NCI-H526 (cell line): Measurements from ENCODE around the gene ACE.

Experiments used
- DNase-seq, 2 experiments: peaks; one replicate each; lab custom pipeline; 2025; lab: John Stamatoyannopoulos, UW

Gene ACE

DNA sequence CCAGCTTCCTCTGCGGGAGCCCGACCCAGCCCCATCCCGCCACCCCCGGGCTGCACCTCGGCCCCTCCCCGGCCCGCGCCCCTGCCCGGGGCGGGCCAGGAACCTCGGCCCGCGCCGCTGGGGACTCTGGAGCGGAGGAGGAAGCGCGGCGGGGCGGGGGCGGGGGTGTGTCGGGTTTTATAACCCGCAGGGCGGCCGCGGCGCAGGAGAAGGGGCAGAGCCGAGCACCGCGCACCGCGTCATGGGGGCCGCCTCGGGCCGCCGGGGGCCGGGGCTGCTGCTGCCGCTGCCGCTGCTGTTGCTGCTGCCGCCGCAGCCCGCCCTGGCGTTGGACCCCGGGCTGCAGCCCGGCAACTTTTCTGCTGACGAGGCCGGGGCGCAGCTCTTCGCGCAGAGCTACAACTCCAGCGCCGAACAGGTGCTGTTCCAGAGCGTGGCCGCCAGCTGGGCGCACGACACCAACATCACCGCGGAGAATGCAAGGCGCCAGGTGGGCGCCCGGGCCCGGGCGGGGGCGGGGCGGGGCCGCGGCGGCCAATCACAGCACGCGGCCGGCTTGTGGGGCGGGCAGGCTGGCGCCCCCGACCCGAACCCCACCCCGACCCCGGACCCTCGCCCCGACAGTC lies at the start of gene ACE:
TSS of gene ACE (plus strand) at position 208 of the 626 bp plus-strand sequence. CDS start at position 242, 34 bp downstream.
- peak; percentile 69 to 90 for DNase-seq

DNA sequence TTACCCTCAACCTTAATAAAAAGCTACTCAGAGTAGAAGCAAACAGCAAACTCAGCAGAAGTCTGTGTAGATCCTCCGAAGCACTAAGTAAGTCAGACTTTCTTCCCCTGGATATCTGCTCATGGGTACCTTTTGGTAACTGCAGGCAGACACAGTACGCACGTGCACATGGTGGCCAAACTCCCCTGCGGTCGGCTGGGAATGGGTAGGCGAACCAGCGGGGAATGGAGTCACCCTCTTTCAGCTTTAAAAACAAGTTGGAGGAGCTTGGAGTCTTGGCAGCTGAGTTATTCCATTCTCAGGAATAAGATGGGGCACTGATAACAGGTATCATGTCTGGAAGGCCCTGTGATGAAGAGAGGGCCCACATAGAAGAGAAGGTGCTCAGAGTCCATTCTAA lies 47.1 kb upstream of the ACE start:
- DNase-seq, result no peak

GRCh38 chr17:63430223-63430622 lies 46.6 kb upstream of the ACE start:
- DNase-seq, result no peak

DNA sequence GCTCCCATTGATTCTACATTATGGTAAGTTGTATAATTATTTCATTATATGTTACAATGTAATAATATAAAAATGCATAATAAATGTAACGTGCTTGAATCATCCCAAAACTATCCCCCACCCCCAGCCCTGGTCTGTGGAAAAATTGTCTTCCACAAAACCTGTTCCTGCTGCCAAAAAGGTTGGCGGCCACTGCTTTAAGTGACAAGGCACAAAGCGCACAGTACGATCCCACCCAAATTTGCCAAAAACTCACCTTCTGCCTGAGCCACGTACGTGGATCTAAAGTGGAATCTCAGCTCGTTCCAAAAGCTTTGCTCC lies 45.3 kb upstream of the ACE start:
- no peak for DNase-seq

DNA sequence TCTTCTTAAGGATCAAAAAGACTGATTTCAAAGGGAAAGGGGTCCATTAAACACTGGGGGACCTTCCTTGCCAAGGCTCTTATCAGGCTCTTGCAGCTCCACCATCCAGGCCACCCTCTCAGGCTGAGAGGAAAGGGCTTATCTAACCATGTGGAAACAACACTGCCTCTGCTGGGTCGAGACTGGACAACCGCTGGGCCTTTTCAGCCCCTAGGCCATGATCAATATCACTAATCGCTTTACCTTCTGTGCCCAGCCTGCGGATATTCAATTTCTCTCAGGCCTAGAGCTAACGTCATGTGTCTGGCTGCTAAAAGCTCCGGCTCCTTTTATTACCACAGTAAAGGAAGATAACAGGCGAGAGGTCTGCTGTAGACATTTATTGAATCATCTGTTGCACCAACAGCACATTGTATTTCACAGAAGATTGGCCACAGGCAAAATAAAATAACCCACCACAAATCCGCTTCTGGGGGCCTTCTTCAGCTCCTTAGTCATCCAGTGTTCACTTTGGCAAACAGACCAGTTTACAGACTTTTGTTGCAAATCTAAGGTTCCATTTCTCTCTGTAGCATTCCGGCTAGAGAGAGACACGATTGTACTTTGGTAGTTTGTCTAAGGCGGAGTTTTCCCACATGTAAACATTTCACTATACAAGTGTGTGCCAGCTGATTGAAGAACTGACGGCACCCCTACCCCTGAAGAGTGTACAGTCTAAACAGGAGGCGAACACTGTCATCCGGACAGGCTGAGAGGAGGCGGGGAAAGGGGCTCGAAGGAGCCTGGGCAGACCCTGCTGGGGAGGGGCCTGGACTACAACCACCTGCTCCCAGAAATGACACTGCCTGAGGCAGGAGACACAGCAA lies 44.7 kb upstream of the ACE start:
- DNase-seq, result no peak

DNA sequence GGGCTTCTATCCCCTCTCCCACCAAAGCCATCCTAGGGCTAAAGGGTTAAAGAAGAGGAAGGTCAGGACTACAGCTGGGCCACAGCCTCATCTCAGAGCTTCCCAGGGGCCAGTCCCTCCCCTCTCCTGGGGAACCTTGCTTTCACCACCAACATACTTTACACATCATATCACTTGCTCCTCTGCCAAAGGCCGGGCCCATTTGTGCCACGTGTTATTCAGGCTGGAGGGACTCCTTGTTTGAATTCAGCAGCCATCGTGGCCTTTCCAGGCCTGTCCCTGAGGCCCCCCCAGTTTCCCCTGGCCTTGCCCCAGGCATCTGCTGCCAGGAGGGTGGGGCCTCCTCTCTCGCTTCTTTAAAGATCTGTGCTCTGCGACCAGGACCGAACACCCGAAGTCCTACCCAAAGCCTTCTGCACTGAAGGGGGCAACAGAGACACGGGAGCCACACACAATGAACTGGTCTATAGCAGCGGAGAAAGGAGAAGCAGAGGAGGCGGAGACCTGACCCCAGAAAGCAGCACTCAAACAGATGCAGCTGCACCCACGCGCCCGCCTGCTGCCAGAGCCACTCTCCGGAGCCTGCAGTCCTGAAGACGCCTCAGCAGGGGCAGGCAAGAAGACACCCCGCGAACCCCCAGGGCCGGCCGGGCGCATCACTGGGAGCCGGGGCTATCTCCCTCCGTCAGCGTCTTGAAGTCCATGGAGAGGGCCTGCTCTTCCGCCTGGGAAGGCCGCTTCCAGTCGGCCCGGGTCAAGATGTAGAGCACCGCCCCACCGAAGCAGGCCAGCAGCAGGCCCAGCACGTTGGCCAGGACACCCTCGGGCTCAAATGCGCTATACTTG lies 42.9 kb upstream of the ACE start:
- DNase-seq, result no peak

- peak in 1 of 2 experiments; percentile 27 for DNase-seq
Measured at GRCh38 chr17:63434951-63435571, 41.8 kb upstream of the ACE start.

GRCh38 chr17:63435681-63436522 lies 41.0 kb upstream of the ACE start:
- peak; percentile 82 to 91 for DNase-seq

DNA sequence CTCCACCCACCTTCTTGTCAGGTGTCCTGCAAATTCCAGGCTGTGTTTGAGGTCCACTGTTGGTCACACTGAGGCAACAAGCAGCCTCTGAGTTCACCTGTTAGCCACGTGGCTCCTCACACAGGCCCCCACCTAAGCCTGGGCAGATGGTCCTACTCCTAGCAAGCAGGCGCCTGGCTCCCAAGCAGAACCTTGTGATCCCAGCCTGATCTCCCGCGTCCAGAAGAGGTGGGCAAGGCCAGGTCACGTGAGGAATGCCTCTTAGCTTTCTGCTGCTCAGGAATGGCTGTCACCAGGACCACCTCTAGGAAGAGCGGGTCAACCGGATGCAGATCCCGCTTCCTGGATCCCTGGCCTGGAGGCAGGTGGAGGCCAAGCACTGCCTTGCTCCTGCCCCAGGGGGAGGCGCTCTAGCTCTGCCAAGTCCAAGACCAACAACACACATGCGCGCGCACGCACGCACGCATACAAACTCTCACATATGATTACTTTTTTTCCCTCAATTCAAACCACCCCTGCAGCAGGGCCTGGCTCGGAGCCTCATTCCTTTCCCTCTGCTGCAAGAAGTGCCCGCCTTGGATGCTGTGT lies 40.2 kb upstream of the ACE start:
- peak; percentile 47 to 71 for DNase-seq

GRCh38 chr17:63437287-63438091 lies 39.4 kb upstream of the ACE start:
- no peak for DNase-seq

GRCh38 chr17:63438092-63439051 lies 38.5 kb upstream of the ACE start:
- peak in 1 of 2 experiments; percentile 20 for DNase-seq

GRCh38 chr17:63439687-63440086 lies 37.2 kb upstream of the ACE start:
- no peak for DNase-seq

- no peak for DNase-seq
Measured at GRCh38 chr17:63440127-63440769, 36.6 kb upstream of the ACE start.

GRCh38 chr17:63440770-63441335 lies 36.0 kb upstream of the ACE start:
- no peak for DNase-seq

DNA sequence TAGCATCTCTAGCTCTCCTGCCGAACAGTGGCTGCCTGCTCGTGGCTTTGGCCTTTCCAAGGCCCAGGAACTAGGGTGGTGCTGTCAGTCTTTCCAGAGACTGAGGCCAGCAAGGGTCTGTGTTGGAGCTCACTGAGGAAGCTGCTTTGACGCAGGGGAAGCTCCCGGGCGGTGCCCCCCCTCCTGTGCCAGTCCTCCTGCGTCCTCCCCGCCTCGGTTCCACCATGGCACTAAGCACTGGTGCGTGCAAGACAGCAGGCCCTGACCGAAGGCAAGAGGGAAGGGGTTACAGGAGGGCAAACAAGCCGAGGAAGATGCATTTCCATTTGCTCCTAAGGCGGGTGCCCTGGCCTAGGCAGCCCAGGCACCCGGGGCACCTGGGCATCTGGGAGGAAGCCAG lies 35.2 kb upstream of the ACE start:
- DNase-seq, result no peak

DNA sequence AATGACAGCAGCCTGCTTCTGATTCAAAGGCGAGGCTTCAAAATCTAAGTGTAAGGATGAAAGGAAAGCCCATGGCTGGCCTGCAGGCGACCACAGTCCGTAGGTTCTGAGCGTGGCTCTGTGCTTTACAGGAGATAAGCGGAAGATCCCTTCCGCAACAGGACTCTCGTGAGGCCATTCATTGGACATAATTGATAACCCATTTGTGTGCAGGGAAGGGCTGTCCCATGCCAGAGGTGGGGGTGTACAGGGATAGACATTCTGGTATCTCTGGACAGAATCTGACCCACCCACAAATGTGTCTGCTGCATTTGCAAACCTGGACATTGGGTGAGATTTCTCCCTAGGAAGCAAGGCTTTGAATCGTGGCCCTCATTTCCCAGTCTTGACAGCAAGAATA lies 34.8 kb upstream of the ACE start:
- DNase-seq, result no peak

DNA sequence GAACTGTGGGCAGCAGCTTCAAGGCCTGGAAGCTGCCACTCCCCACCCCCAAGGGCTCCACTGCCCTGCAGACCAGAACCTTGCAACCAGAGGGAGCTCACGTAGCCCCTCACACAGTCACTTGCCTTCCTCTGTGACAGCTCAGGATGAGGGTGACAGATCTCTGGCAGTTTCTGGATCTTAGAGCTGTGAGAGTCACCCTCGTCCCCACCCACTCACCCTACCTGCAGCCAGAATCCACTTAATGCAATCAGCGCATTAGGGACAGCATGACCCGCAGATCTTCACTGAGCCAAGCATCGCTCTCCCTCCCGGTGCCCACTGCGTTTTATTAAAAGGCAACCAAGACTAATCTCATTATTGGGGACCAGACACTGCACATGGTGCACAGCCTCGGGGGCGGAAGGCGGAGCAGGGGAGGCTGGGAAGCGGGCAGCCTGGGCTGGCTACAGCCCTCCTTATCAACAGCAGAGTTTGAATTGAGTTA lies 34.3 kb upstream of the ACE start:
- no peak for DNase-seq

DNA sequence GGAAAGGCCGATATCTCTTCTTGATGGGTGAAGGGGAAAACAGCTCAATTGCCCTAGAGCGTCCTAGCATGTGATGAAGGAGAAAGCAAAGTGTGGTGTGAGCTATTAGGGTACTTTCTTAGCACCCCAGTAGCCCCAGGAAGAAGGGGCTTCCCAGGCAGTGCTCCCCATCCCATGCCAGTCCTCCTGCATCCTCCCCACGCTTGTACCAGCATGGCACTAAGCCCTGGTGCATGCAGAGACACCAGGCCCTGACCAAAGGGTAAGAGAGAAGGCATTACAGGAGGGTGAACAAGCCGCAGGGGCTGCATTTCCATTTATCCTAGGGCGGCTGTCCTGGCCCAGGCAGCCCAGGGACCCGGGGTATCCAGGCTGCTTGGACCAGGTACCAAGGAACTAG lies 33.8 kb upstream of the ACE start:
- DNase-seq, result no peak
